ENCODE results near the gene IDH3B. TPM values are rescaled to one million over a fixed set of nuclear protein-coding genes. Genes with fewer than 3 reads are reported as not detected.

IDH3B gene
- total and polyA plus RNA-seq, 2 donors (not counting 3 experiments of a cell fraction or from before 2014, with no cell fraction given) = 86.9 to 177 TPM

DNA sequence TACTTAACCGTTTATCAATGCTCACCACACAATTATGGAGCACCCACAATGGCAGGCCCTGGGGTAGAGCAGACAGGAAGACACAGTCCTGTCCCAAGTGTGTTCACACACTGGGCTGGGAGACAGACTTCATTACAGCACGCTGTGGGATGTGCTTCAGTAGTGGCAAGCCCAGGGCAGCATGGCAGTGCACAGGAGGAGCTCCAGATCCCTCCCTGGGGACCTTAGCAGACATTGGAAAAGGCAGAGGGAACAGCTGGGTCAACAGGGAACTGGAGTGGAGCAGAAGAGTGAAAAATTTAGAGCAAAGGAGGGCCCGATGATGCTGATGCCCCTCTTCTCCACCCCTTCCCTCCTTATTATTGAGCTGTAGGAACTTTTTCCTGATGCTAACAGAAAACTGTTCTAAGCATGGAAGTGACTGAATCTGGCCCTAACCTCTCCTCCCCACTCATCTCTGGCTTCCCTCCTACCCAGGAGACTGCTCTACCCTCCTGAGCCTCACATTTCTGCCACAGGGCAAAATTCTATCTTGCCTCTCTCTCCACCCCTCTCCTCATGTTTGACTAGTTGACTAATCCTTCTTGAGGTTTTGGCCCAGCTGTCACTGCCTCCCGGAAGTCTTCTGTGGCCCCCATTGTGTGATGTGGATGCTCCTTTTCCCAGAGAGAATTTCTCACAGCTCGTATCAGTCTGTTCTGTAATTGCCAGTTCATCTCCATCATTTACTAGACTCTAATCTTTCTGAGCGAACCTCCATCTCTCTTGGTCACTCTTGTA lies 52.9 kb downstream of the IDH3B start:
- no peak overlapping the region for H3K4me2 ChIP-seq (ENCODE audit: insufficient read depth, low read length)
- BruUV-seq (replicated peaks) = no TSS peak
- no peak overlapping the region for H3K4me3 ChIP-seq (replicated peaks in 1 of 3; ENCODE audit: insufficient read depth in 1 of 3, low read depth in 1 of 3, low read length in 3 of 3)

More for the DNA sequence above, 52.9 kb downstream of the IDH3B start:
- peaks cover 0 to 2% of the 10 kb centered on the region in 2 experiments for H3K27me3 ChIP-seq (ENCODE audit: control insufficient read depth in 2 of 2, insufficient read depth in 2 of 2, low read length in 2 of 2)
- H4K20me1 ChIP-seq (replicated peaks; ENCODE audit: control insufficient read depth, extremely low read depth, insufficient read depth, low read length) = no peaks in the 10 kb centered on the region
- no peaks in the 10 kb centered on the region for H3K36me3 ChIP-seq (ENCODE audit: control insufficient read depth in 2 of 2, extremely low read depth in 1 of 2, insufficient read depth in 2 of 2, low read length in 2 of 2)
- ChIA-PET CTCF (no interaction called here), POLR2A (no interaction called here)
- dilution Hi-C loops (cut with MboI; ENCODE audit: extremely low pct_ligation_motif_present, low sequenced_read_pairs) (no loop called here), intact Hi-C loops (cut with micrococcal nuclease) (no loop called here)
- no peak overlapping the region for H3K9ac ChIP-seq (replicated peaks; ENCODE audit: extremely low read depth, insufficient read depth, low read length)
- H3K9me3 ChIP-seq (replicated peaks; ENCODE audit: control insufficient read depth, insufficient read depth, low read length) = no peaks in the 10 kb centered on the region
- no peak overlapping the region for H3K27ac ChIP-seq (ENCODE audit: insufficient read depth, low read depth, low read length)
- H3K79me2 ChIP-seq (ENCODE audit: control insufficient read depth, insufficient read depth, low read length) = no peaks in the 10 kb centered on the region
- H2AFZ ChIP-seq (ENCODE audit: low read depth, low read length) = no peak overlapping the region
- H3K4me1 ChIP-seq (ENCODE audit: control insufficient read depth, extremely low read depth, insufficient read depth, low read length) = no peaks in the 10 kb centered on the region
- DNase-seq (ENCODE audit: low read depth, low spot score) (no peak), FAIRE-seq (no peak)
- no peaks in the 10 kb centered on the region for H3K9me1 ChIP-seq (replicated peaks; ENCODE audit: control insufficient read depth, extremely low read depth, insufficient read depth, low read length)
- TF ChIP-seq GATA2 (IDR thresholded peaks at IDR 0.05; ENCODE audit: insufficient read depth, insufficient read length, low read depth, low read length) (no peak), EZH2 (IDR thresholded peaks at IDR 0.05; ENCODE audit: borderline replicate concordance, low read depth, low read length, severe bottlenecking) (no peak), MYC (IDR thresholded peaks at IDR 0.05; ENCODE audit: low read depth, low read length) (no peak), POLR2AphosphoS5 (IDR thresholded peaks at IDR 0.05; ENCODE audit: insufficient read depth, low read depth, low read length) (no peak), POLR2A (IDR thresholded peaks at IDR 0.05; ENCODE audit: low read depth, low read length) (no peak), JUN (IDR thresholded peaks at IDR 0.05; ENCODE audit: borderline replicate concordance, insufficient read depth, insufficient read length, low read depth) (no peak), FOS (IDR thresholded peaks at IDR 0.05; ENCODE audit: borderline replicate concordance, insufficient read depth, low read length) (no peak)
- TF ChIP-seq, protein P1, sequence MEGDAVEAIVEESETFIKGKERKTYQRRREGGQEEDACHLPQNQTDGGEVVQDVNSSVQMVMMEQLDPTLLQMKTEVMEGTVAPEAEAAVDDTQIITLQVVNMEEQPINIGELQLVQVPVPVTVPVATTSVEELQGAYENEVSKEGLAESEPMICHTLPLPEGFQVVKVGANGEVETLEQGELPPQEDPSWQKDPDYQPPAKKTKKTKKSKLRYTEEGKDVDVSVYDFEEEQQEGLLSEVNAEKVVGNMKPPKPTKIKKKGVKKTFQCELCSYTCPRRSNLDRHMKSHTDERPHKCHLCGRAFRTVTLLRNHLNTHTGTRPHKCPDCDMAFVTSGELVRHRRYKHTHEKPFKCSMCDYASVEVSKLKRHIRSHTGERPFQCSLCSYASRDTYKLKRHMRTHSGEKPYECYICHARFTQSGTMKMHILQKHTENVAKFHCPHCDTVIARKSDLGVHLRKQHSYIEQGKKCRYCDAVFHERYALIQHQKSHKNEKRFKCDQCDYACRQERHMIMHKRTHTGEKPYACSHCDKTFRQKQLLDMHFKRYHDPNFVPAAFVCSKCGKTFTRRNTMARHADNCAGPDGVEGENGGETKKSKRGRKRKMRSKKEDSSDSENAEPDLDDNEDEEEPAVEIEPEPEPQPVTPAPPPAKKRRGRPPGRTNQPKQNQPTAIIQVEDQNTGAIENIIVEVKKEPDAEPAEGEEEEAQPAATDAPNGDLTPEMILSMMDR (IDR thresholded peaks at IDR 0.05; ENCODE audit: extremely low read depth in 1 of 2, insufficient read depth in 1 of 2, low read depth in 1 of 2, low read length in 2 of 2) = no peak
- TF ChIP-seq, protein P2, sequence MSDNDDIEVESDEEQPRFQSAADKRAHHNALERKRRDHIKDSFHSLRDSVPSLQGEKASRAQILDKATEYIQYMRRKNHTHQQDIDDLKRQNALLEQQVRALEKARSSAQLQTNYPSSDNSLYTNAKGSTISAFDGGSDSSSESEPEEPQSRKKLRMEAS (IDR thresholded peaks at IDR 0.05; ENCODE audit: insufficient read depth, insufficient read length) = no peak
